Subcutaneous adipose tissue (tissue), 4 donors: ENCODE measurements around the gene SYNPO. TPM values are rescaled to one million over a fixed set of nuclear protein-coding genes. Genes with fewer than 3 reads are reported as not detected.

Source experiments
- total RNA-seq, 4 donors: library from RNA; depleted of rRNA; stranded (reverse); fragments of >200 nt; gene quantifications; one replicate each; pipeline ENCODE4 v1.1.0, GENCODE V29; 2016
- TF ChIP-seq, protein P1 (sequence below): fragments of 450-650 bp; IDR thresholded peaks from one replicate; pipeline ENCODE4 v1.5.1; 2016; ENCODE audit warnings: low read depth, mild to moderate bottlenecking, control low read depth, antibody characterized with exemption, moderate library complexity

The SYNPO gene
- total RNA-seq, 4 donors from 2014 or later: 12.2 to 40.7 (median 21.4) TPM

DNA sequence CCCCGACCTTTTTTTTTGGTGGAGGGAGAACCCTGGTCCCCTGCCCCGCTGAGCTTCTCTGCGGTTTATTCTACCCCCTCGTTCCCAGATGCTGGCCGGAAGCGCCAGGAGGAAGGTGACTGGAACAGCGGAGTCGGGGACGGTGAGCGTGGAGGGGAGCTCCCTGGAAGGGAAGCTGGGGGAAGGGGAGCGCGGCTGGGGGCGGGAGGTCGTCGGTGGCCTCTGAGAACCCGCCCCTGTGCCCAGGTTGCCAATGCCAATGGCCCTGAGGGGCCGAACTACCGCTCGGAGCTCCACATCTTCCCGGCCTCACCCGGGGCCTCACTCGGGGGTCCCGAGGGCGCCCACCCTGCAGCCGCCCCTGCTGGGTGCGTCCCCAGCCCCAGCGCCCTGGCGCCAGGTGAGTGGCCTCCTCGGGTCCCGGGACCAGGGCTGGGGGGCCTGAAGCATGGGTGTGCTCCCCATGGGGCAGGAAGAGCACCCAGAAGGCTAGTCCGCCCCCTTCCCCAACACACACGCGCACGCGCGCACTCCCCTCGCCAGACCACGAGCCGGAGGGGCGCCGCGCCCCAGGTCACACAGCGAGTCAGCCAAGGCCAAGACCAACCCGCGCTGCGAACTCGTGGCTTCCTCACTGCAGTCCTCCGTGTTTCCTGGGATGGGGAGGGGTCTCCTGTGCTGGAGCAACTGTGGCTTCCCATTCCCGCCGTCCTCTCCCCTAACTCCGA lies 31.2 kb downstream of the SYNPO start:
- TF ChIP-seq, protein P1, sequence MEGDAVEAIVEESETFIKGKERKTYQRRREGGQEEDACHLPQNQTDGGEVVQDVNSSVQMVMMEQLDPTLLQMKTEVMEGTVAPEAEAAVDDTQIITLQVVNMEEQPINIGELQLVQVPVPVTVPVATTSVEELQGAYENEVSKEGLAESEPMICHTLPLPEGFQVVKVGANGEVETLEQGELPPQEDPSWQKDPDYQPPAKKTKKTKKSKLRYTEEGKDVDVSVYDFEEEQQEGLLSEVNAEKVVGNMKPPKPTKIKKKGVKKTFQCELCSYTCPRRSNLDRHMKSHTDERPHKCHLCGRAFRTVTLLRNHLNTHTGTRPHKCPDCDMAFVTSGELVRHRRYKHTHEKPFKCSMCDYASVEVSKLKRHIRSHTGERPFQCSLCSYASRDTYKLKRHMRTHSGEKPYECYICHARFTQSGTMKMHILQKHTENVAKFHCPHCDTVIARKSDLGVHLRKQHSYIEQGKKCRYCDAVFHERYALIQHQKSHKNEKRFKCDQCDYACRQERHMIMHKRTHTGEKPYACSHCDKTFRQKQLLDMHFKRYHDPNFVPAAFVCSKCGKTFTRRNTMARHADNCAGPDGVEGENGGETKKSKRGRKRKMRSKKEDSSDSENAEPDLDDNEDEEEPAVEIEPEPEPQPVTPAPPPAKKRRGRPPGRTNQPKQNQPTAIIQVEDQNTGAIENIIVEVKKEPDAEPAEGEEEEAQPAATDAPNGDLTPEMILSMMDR: no peak

DNA sequence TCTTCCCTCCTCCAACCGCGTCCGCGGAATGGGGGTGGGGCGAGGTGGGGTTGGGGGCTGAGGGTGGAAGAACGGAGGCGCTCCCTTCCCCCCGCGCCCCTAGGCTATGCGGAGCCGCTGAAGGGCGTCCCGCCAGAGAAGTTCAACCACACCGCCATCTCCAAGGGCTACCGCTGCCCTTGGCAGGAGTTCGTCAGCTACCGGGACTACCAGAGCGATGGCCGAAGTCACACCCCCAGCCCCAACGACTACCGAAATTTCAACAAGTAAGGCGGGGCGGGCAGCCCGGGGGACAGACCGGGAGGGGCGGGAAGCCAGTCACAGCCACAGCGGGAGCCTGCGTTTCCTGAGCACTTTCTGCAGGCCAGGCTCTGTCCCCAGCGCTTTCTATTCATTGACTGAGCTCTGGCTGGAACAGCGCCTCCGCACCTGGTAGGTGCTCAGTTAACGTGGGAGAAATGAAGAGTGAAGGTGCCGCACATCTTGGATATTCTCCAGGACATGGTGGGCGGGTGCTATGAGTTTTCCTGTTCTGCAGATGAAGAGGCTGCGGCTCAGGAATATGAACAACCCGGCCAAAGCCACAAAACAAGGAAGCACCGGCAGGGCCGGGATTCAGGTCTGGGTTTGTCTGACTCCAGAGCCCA lies 31.9 kb downstream of the SYNPO start:
- TF ChIP-seq, protein P1: no peak

DNA sequence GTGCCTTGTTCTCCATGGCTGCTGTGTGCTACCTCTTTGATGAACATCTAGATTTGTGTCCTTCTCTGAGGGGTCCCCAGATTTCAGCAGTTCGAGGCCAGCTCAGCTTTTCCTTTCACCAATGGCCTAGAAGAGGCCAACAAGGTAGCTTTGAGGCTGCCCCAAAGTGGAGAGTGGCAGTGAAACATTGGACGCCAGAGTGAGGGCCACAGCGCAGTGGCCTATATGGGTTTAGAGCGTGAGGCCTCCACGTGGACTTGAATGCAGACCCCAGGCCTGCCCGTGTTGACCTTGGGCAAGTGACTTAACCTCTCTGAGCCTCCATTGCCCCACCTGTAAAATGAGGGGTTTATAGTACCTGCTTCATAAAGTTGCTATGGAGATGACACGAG lies 32.4 kb downstream of the SYNPO start:
- TF ChIP-seq, protein P1: no peak

DNA sequence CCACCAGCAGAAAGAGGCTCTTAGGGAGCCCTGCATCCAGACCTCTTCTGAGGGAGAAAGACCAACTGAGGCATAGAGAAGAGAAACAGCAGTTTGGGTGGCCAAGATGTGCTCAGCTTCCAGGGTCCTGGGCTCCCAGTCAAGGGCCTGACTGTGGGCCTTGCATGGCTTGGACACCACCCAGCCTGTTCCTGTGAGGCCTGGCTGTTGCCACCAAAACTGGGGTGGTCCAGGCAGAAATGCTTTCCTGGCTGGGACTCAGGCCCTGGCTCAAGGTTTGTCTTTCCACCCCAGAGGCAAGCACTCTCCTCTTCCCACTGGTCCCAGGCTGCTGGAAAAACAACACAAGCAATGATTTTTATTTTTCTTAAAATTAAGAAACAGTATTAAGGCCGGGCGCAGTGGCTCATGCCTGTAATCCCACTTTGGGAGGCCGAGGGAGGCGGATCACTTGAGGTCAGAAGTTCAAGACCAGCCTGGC lies 33.9 kb downstream of the SYNPO start:
- TF ChIP-seq, protein P1: no peak

DNA sequence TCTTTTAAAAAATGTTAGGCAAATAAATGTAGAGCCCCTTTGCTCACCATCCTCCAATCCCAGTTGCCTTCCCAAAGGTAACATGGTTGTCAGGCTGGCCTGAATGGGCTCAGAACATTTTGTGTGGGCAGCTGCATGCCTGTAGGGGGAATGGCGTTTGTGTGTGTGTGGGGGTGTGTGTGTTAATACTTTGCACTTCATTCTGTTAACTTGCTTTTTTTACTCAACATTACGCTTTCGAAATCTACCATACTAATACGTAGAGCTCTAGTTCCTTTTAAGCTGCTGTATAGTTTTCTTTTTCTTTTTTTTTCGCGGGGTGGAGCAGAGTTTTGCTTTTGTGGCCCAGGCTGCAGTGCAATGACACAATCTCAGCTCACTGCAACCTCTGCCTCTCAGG lies 34.6 kb downstream of the SYNPO start:
- TF ChIP-seq, protein P1: no peak

DNA sequence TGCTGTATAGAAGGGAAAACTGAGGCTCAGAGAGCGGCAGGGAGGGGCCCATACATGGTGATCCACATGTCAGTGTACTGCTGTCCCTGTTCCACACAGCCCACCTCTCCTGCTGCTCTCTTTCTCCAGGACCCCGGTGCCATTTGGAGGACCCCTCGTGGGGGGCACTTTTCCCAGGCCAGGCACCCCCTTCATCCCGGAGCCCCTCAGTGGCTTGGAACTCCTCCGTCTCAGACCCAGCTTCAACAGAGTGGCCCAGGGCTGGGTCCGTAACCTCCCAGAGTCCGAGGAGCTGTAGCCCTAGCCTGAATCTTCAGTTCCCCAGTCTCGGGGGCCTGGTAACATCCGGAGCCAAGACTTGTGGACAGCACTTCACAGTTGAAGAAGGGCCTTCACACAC lies 36.1 kb downstream of the SYNPO start:
- TF ChIP-seq, protein P1: no peak

DNA sequence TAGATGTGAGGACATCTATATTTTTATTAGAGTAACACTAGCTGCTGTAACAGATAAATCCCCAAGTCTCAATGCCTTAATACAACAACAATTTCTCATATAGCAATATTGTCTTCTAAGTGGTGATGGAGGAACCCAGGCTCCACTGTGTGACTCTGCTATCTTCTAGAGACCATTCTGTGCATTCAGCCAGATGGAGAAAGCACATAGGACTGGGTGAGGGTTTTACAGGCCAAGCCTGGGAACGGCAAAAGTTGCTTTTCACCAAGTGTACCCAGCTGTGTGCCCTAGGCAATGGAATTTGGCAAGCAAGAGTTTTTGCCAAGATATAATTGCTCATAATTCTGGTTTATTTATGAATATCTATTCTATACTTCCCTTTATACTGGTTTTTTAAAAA lies 48.7 kb downstream of the SYNPO start:
- TF ChIP-seq, protein P1: no peak
